Measurements from ENCODE around the gene NXPH4.

Gene NXPH4

GRCh38 chr12:57219993-57220754 lies 3.6 kb downstream of the NXPH4 start:
- no peak for DNase-seq

GRCh38 chr12:57220770-57221168 lies 4.2 kb downstream of the NXPH4 start:
- DNase-seq, result no peak

GRCh38 chr12:57221169-57221917 lies 4.7 kb downstream of the NXPH4 start:
- no peak for DNase-seq

- no peak for DNase-seq
Measured at GRCh38 chr12:57222286-57223190, 5.9 kb downstream of the NXPH4 start.

- DNase-seq, result no peak
Measured at GRCh38 chr12:57223191-57224165, 6.9 kb downstream of the NXPH4 start.

- DNase-seq, result no peak
Measured at GRCh38 chr12:57224278-57224972, 7.8 kb downstream of the NXPH4 start.

GRCh38 chr12:57224973-57225679 lies 8.5 kb downstream of the NXPH4 start:
- peak; percentile 88 for DNase-seq

- no peak for DNase-seq
Measured at GRCh38 chr12:57225680-57226210, 9.2 kb downstream of the NXPH4 start.

GRCh38 chr12:57226588-57227314 lies 10.2 kb downstream of the NXPH4 start:
- DNase-seq, result no peak

GRCh38 chr12:57227315-57228115 lies 10.9 kb downstream of the NXPH4 start:
- DNase-seq, result no peak

- DNase-seq, result no peak
Measured at GRCh38 chr12:57229046-57229633, 12.5 kb downstream of the NXPH4 start.

- DNase-seq, result peak; percentile 94
Measured at GRCh38 chr12:57229634-57230380, 13.2 kb downstream of the NXPH4 start, which contains the start of gene SHMT2. Gene SHMT2, plus strand, starts transcription at chr12:57229711. Its CDS starts 68 bp downstream, at chr12:57229779.

GRCh38 chr12:57230381-57231155 lies 14.0 kb downstream of the NXPH4 start:
- no peak for DNase-seq

- DNase-seq, result no peak
Measured at GRCh38 chr12:57231276-57232021, 14.9 kb downstream of the NXPH4 start.

GRCh38 chr12:57232156-57232756 lies 15.7 kb downstream of the NXPH4 start:
- DNase-seq, result no peak

All from activated CD8-positive, alpha-beta memory T cell treated with anti-CD3 and anti-CD28 coated beads, Interleukin-2, amount 50 U/mL, for 48 hours (primary cell).